Tibial nerve (tissue), 4 donors: ENCODE data around the gene BTNL3. TPM values are rescaled to one million over a fixed set of nuclear protein-coding genes. Genes with fewer than 3 reads are reported as not detected.

Source experiments
- DNase-seq, 2 donors: peaks; one replicate each; pipeline ENCODE4 v3.0.0-alpha.2; 2019; ENCODE audit warnings: low spot score in 2 of 2
- H3K27ac ChIP-seq, 4 donors: fragments of 200-600 bp; sonication (generic) in 3 of 4; one replicate each; pipeline ENCODE4 v1.5.1; 2017 to 2019; ENCODE audit warnings: mild to moderate bottlenecking in 1 of 4
- H3K27me3 ChIP-seq, 2 donors: fragments of 200-600 bp; sonication (generic) in 1 of 2; one replicate each; pipeline versions ENCODE4 v1.5.1 to v1.6.0; 2017 to 2019
- H3K36me3 ChIP-seq, 3 donors: fragments of 200-600 bp; sonication (generic); one replicate each; pipeline ENCODE4 v1.5.1; 2018 to 2019
- H3K4me1 ChIP-seq, 4 donors: fragments of 200-600 bp; sonication (generic) in 3 of 4; one replicate each; pipeline ENCODE4 v1.5.1; 2017 to 2019
- H3K4me3 ChIP-seq, 4 donors: fragments of 200-600 bp; sonication (generic) in 3 of 4; one replicate each; pipeline ENCODE4 v1.5.1; 2017 to 2019; ENCODE audit warnings: mild to moderate bottlenecking in 1 of 4, moderate library complexity in 1 of 4
- H3K9me3 ChIP-seq, 4 donors: fragments of 200-600 bp; sonication (generic) in 3 of 4; one replicate each; pipeline ENCODE4 v1.5.1; 2017 to 2019
- CTCF ChIP-seq, 5 experiments: fragments of 200-600 bp in 3 of 5; fragments of 450-650 bp in 2 of 5; sonication (generic) in 3 of 5; IDR thresholded peaks; one replicate each; pipeline ENCODE4 v1.5.1; 2016 to 2019; ENCODE audit warnings: antibody characterized with exemption in 5 of 5, mild to moderate bottlenecking in 3 of 5, moderate library complexity in 2 of 5
- EP300 ChIP-seq, 2 donors: sonication (generic); formaldehyde crosslinking; IDR thresholded peaks; one replicate each; pipeline ENCODE4 v1.6.1; 2017; ENCODE audit warnings: antibody characterized with exemption in 2 of 2, mild to moderate bottlenecking in 1 of 2
- POLR2A ChIP-seq, 2 donors: fragments of 450-650 bp; IDR thresholded peaks; one replicate each; pipeline ENCODE4 v1.6.1; 2017; ENCODE audit warnings: antibody characterized with exemption in 2 of 2, mild to moderate bottlenecking in 2 of 2, moderate library complexity in 2 of 2
- WGBS, 2 donors: methylation state at CpG; one replicate each; pipeline ENCODE4 v1.1.5; 2018; 5-methylcytosine and 5-hydroxymethylcytosine counted together
- total RNA-seq, 4 donors: library from RNA; depleted of rRNA; stranded (reverse); fragments of >200 nt; gene quantifications; one replicate each; pipeline ENCODE4 v1.1.0, GENCODE V29; 2016

BTNL3 gene
- total RNA-seq, 4 donors from 2014 or later, result not detected

- TF ChIP-seq POLR2A (IDR thresholded peaks at IDR 0.05), result no peak
- no peak for TF ChIP-seq EP300 (IDR thresholded peaks at IDR 0.05)
- TF ChIP-seq CTCF (IDR thresholded peaks at IDR 0.05), result no peak
- no peak for DNase-seq
- Histone ChIP-seq H3K27me3 (peaks cover 0 to 17% of the 10 kb centered on the region in 2 donors), H3K27ac (no peak overlapping the region), H3K9me3 (no peaks in the 10 kb centered on the region), H3K4me1 (no peaks in the 10 kb centered on the region), H3K4me3 (no peak overlapping the region), H3K36me3 (no peaks in the 10 kb centered on the region)
- 58 to 63% methylated on average over 8 of the region's 8 CpGs for WGBS, 2 donors
These were observed 50.8 kb downstream of the BTNL3 start for GRCh38 chr5:181039471-181039870.

DNA sequence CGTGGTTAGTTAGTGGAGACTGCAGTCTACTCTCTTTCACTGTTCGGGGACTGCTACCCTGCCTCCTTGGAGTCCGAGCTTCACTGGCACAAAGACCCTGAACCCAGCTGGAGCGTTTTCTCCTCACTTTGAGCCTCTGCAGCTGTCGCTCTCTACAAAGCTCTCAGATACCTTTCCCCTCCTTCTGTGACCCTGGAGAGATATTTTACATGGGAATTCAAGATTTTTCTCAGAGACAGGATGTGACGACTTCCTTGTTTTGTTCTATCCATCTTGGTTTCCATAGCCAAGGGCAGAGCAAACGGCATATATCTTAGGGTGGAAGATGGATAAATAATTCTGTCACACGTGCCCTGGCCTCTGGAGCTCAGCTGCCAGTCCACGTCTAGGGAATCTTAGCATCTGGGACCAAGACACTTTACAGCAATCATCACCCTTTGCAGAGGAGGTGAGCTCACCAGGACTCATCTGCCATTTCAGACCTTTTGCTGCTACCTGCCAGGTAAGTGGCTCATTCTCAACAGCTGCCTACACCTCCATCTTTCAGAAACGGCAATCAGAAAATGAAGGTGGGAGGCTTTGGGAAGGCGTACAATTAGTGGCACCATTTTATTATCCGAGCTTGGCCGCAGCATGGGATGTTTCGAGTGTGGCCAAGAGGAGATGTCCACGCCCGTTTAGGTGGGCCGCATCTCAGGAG is 51.4 kb downstream of the BTNL3 start, which contains the start of gene BTNL9:
BTNL9 (plus strand) TSS at position 336 of the 700 bp plus-strand sequence. CDS start 5,224 bp downstream, outside the sequence.
- no peak within 1 kb of the TSS for H3K27ac ChIP-seq
- H3K9me3 ChIP-seq, result no peaks in the 10 kb centered on the region
- H3K4me1 ChIP-seq, result no peaks in the 10 kb centered on the region
- H3K36me3 ChIP-seq, result no peaks in the 10 kb centered on the region
- peak within 1 kb of the TSS in 1 of 4 donors; percentile 25 for H3K4me3 ChIP-seq
- peaks cover 0 to 17% of the 10 kb centered on the region in 2 donors for H3K27me3 ChIP-seq
- WGBS, 2 donors, result 63 to 65% methylated on average over 17 of the region's 17 CpGs
- TF ChIP-seq POLR2A (IDR thresholded peaks at IDR 0.05) (no peak), EP300 (IDR thresholded peaks at IDR 0.05) (no peak), CTCF (IDR thresholded peaks at IDR 0.05) (no peak)
- no peak for DNase-seq

- Histone ChIP-seq H3K36me3 (no peaks in the 10 kb centered on the region), H3K27me3 (peaks cover 0 to 17% of the 10 kb centered on the region in 2 donors), H3K27ac (no peak overlapping the region), H3K4me3 (peak overlapping the region in 1 of 4 donors; percentile 25), H3K9me3 (no peaks in the 10 kb centered on the region), H3K4me1 (no peaks in the 10 kb centered on the region)
- no peak for DNase-seq
- WGBS, 2 donors, result 78 to 89% methylated on average over 8 of the region's 8 CpGs
- TF ChIP-seq POLR2A (IDR thresholded peaks at IDR 0.05) (no peak), EP300 (IDR thresholded peaks at IDR 0.05) (no peak), CTCF (IDR thresholded peaks at IDR 0.05) (no peak)
These were observed 51.9 kb downstream of the BTNL3 start for GRCh38 chr5:181040631-181040945.

DNA sequence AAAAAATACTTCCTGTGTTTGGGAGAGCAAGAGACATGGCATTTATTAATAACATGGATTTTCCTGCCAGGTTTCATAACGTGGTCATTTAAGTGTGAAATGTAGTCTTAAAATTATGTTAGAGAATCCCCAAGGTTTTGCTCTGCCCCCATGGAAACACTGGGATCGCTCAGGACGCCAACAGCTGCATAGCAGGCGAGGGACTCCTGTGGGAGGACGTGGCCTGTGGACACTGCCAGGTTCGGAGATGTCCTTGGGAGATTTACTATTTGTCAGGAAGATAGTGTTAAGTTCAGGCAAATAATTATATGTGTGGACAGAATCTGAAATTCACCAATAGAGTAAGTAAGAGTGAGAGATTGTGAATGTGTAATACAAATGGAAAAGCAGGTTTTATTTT is 52.4 kb downstream of the BTNL3 start:
- Histone ChIP-seq H3K27ac (no peak overlapping the region), H3K36me3 (no peaks in the 10 kb centered on the region), H3K4me3 (peak overlapping the region in 1 of 4 donors; percentile 25), H3K9me3 (peaks cover 0 to 3% (median 0%) of the 10 kb centered on the region in 4 donors), H3K4me1 (no peaks in the 10 kb centered on the region), H3K27me3 (peaks cover 0 to 18% of the 10 kb centered on the region in 2 donors)
- no peak for DNase-seq
- TF ChIP-seq CTCF (IDR thresholded peaks at IDR 0.05) (no peak), EP300 (IDR thresholded peaks at IDR 0.05) (no peak), POLR2A (IDR thresholded peaks at IDR 0.05) (no peak)
- 44 to 51% methylated on average over 6 of the region's 6 CpGs for WGBS, 2 donors

DNA sequence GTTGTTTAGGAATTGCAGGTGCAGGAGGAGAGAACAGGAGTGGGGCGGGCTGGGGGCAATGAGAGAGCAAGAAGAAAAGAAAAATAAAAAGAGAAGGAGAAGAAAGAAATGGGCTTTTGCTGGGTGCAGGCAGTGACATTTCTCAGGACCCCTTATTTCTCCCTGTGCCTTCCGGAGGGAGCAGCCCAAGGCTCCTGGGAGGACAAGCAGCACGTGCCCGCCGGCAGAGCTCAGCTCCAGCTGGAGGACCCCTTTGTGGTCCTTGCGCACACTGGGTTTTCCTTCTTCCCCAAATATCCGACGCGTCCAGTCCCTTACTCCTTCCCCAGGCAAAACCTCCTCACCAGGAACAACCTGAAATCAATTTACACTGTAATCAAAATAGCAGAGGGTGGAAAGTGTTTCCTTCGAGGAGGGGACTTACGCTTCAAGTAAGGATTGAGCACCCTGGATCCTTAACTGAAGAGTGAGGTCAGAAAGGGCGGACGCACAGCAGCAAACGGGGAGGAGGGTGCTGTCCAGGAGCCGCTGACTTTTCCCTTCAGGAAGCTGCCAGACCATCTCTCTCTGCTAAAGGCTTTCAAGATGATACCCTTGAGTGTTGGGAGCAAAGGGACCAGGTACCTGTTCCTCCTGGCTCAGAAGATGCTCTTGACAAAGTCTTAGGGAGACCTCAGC is 53.5 kb downstream of the BTNL3 start:
- no peak for DNase-seq
- TF ChIP-seq EP300 (IDR thresholded peaks at IDR 0.05), result no peak
- no peak for TF ChIP-seq POLR2A (IDR thresholded peaks at IDR 0.05)
- TF ChIP-seq CTCF (IDR thresholded peaks at IDR 0.05), result no peak
- peaks cover 0 to 4% (median 0%) of the 10 kb centered on the region in 4 donors for H3K9me3 ChIP-seq
- peaks cover 0 to 28% of the 10 kb centered on the region in 2 donors for H3K27me3 ChIP-seq
- H3K4me3 ChIP-seq, result peak overlapping the region in 1 of 4 donors; percentile 25
- no peaks in the 10 kb centered on the region for H3K4me1 ChIP-seq
- WGBS, 2 donors, result 59 to 61% methylated on average over 15 of the region's 15 CpGs
- H3K36me3 ChIP-seq, result no peaks in the 10 kb centered on the region
- H3K27ac ChIP-seq, result no peak overlapping the region
